GM03348 (cell line): ENCODE measurements around the gene NT5C1A.

Source experiments
- DNase-seq: peaks from one replicate; pipeline ENCODE4 v3.0.0; 2012; ENCODE audit warnings: low spot score

The NT5C1A gene

DNA sequence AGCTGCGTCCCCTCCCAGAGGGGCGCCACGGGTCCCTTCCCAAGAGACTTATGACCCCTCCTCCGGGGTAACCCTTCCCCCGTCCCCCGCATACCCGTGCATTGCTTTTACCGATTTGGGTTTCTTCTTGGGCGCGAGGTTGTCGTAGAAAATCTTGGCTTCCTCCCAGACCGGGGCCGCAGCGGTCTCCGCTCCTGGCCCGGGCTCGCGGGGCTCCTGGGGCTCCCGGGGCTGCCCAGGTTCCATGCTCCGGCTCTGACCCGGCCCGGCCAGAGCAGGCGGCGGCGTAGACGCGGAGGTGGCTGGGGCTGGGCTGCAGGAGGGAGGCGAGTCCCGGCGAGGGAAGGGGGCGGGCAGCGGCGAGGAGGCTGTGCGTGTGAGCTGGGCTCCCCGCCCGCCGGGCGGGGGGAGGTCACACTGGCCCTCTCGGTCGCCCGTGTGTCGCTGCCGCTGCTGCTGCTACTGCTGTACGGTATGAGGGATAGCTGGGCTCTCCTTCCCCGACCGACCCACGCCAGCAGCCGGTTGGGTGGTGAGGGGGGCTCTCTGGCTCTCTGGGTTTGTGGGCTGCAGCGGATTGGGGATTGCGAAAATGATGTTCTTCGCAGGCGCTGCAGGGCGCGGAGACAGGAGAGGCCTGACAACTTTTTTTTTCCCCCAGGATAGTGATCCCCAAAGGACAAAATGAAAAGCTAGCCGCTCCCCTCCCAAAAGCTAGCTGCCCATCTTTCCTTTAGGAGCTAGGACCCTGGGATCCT lies at the start of gene NT5C1A:
Gene NT5C1A, minus strand, starts transcription at position 315 of the 758 bp plus-strand sequence. Its CDS starts 69 bp downstream, at position 246.
- peak; percentile 52 for DNase-seq

DNA sequence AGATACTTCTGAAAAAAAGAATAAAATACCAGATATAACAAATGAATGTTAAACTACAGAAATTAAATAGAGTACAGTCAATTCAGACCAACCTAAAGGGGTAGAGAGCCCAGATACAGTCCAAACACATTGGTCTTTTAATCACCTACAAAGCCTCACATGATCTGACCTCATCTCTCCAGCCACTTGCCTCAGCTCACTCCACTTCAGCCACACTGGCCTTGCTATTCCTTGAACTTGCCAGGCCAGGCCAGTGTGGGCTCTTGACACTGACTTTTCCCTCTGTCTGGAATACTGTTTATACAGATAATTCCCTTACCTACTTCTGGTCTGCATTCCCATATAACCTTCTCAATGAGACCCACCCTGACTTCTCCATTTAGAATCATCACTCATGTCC lies 49.8 kb upstream of the NT5C1A start:
- DNase-seq, result no peak

DNA sequence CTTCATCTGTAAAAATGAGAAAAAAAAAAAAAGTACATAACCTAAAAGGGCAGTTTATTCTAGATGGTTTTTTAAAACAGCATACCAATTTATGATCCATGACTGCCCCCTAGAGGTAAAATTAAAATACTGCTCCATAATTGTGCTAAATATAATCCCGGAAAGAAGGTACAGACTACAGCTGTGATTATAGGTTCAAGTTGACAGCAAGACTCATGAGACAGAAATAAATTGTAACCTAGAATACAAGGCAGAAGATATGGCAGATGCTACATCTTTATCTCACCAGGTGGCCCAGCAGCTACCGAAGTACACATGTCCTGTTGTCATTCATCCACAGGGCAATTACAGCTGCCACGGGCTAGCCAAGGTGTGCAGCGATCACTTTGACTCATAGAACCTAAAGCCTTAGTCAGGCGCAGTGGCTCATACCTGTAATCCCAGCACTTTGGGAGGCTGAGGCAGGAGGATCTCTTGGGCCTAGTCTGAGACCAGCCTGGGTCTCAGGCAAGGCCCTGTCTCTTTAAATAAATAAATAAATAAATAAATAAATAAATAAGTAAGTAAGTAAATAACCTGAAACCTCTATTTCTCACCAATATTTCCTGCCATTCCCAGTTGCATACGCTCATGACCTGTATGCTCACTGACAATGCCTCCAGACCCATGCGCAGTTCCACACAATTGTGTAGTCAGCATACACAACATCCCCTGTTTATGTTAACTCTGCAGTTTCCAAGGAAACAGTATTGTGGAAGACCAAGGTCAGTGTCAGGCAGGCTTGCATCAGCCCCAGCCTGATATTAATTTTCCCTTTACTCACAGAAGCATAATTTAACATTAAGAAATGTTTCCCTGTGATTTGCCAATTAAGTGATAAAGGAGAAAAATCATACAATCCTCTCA lies 48.4 kb upstream of the NT5C1A start:
- DNase-seq, result peak; percentile 66

DNA sequence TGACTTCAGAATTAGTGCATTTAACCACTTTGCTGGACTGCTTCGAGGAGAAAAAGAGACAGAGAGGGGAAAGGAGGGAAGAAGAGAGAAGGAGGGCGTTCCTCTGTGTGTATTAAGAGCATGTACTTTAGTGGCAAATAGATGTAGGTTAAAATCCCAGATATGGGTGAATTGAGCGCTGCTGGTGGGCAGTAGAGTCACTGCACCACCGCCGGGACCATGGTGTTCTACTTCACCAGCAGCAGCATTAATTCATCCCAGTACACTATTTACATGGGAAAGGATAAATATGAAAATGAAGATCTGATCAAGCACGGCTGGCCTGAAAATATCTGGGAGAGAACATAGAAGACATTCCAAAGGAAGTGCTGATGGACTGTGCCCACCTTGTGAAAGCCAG lies 45.9 kb upstream of the NT5C1A start:
- no peak for DNase-seq

DNA sequence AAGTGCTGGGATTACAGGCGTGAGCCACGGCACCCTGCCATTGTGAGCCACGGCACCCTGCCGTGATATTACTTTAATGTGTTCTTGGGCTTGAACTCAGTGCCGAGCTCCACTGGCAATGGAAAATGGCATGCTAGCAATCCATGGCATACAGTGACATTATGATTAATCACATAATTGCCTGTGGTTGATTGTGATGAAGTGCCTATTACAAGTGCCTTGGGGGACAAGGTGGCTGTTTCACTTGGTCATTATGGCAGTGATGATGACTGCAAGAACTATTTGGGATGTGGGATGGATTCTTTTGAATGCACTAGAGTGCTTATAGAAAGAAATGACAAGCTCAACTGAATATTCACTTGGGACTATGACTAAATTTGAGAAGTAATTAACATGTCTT lies 41.6 kb upstream of the NT5C1A start:
- DNase-seq, result no peak

DNA sequence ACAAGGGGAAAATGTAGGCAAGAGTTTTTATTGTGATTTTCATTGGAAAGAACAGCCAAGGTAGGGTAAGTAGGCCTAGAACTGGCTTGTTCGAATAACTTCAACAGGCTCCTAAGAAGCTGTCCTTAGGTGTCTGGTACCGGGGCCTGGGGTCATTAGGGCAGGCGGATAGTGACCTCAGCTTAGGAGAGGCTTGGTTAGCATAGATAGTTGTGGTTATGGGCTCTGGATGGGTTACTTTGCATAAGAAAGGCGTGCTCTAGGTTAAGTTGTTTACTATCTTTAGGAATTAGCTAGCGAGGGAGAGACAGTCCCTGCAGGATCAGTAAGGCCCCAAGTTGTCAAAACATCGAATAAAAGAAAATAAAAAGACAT lies 40.0 kb upstream of the NT5C1A start:
- no peak for DNase-seq

DNA sequence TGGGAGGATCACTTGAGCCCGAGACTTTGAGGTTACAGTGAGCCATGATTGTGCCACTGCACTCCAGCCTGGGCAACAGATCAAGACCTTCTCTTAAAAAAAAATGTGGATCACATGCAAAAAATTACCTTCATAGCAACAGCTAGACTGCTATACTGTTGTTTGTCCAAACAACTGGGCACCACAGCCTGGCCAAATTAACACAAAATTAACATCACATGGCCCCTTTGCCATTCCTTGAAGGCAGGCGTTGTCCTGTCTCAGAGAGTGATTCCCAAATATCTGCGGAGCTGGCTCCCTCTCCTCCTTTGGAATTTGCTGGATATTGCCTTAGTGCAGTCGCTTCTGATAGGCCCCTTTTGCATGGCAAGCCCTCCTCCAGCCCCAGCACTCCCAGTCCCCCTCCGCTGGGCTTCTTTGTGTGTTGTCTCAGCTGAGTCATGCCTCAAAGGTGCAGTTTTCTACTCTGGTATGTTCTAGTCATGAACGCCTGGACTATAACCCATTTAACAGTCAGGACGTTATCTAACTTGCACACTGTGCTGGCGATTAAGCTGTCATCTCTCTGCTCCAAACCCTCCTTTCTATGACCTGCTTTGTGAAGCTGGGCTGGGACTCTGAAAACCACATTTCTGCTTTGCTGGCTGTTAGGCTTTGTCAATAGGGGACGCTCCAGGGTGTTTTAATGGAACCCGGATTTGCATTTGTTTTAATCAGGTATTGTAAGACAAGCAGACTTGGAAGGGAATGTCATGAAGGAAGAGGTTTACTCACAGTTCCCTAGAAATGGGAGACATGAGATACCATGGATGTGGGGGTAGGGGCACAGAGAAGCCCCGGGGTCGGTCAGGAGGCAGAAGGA lies 39.4 kb upstream of the NT5C1A start:
- no peak for DNase-seq

DNA sequence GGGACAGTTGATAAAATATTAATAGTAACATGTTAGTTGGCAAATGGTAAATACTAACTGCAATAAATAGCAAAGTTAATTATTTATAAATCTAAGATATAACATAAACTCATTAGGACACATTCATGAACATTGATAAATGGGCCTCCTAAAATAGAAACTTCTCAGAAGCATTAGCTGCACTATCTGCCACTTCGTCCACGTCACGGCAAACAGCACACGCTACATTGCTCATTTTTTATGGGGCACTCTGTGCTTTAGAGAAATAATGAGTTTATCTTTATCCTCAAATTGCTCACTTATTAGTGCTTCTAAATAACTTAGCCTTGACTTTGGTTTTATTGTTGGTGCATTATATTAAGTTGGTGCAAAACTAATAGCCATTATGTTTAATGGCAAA lies 35.6 kb upstream of the NT5C1A start:
- no peak for DNase-seq

DNA sequence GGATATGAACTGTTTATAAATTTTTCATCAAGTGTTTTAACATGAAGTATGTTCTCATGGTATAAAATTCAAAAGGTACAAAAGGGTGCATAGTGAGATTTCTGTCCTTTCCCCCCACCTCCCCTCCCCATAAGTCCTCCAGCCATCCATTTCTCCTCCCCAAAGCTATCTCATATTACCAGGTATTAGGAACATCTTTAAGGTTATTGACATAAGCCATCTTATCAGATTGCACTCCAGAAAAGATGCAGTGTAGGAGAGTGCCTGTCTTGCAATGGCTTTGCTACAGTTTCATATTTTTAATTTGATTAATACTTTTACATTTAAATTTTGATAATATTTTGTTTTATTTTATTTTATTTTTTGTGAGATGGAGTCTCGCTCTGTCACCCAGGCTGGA lies 32.9 kb upstream of the NT5C1A start:
- DNase-seq, result no peak

DNA sequence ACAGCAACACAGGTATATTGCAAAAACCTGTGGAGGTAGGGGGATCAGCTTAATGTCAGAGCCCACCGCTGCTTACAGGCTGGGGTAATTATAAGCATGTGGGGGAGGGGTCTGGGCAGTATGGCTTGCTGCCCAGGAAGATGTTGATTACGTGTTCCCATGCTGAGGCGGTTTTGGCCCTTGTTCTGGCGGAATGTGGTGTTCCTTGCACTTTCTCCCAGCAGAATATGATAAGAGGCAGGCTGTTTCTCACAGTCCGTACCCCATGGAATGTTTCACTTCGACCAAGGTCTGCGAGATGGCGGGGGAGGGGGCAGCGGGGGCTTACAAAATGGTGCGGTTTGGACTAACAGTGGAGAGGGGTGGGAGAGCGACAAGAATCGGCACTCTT lies 29.1 kb upstream of the NT5C1A start:
- DNase-seq, result no peak

DNA sequence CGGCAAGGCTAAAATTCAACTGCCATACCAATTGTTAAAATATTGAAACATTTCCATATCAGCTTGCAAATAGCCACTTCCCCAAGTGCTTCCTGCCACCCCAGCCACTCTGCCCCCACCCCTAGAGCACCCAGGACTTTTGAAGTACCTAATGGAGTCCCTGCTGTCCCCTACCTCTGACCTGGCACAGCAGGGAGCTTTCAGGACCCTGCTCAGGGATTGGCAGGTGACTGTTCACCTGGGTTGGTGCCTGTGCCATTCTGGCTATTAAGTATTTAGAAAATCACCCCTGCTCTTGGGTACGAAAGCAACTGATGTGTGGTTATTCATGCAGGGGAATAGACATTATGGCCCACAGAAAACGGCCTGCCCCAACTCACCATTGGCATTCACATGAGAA lies 28.4 kb upstream of the NT5C1A start:
- no peak for DNase-seq

DNA sequence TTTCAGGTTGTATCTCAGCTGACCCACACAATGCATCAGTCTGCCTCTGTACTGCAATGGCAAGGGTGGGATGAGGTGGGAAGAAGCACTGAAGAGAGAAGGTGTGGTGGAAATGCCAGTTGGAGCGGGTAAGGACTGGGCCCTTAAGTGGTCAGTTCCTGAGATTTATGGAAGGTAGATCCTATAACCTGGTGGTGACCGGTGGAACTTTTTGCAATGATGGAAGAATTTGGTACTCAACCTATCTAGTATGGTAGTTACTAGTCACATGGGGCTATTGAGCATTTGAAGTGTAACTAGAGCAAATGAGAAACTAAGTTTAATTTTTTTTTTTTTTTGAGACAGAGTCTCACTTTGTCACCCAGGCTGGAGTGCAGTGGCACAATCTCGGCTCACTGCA lies 27.5 kb upstream of the NT5C1A start:
- DNase-seq, result no peak

DNA sequence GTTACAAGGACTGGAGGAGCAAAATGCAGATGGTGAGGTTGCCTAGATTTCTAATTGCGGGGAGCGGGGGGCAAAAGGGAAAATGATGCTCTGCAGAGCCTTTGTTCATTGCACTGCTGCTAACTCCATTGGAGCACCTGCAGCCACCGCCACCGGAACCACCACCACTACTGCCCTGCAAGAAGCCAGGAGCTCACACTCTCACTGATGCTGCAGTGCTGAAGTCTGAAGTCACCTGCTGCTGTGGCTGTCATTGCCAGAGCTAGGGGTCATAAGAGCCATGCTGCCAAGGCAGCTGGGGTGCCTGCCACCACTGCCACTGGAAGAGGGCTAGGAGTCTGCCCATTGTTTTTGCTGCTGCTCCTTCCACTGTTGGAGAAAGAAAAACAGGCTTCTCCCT lies 26.7 kb upstream of the NT5C1A start:
- DNase-seq, result no peak

DNA sequence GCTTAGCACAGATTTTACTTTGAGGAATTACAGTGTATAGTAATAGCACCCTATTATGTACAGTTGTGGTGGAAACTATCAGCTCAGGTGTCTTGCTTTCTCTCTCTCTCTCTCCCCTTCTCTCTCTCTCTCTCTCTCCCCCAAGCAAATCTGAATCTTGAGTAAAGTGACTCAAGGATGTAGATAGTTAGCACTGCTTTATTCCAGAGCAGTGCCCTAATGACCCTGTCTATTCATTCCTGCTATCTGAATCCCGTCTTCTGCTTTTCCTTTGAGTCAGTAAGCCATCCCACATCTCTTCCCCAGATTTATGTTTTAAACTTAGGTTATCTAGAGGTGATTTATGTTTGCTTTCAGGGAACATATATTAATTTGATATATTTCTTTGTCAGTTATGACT lies 24.5 kb upstream of the NT5C1A start:
- no peak for DNase-seq

DNA sequence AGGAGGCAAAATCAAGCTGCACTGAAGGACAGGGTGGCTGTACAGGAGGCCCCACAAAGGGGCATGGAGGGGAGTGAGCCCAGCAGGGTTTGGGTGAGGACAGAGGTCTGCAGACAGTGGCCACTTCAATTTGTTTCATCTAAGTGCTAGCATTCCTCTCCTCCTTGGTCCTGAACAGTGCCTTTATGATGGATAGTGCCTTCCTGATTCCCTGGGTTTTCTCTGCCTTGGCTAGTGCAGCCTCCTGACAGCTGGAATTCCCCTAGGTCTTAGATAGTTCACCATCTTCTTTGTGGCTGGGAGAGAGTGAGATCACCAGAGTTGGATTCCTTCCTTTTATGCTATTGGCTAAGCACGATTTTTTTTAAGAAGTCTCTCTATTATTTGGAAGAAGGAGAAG lies 23.1 kb upstream of the NT5C1A start:
- DNase-seq, result no peak

DNA sequence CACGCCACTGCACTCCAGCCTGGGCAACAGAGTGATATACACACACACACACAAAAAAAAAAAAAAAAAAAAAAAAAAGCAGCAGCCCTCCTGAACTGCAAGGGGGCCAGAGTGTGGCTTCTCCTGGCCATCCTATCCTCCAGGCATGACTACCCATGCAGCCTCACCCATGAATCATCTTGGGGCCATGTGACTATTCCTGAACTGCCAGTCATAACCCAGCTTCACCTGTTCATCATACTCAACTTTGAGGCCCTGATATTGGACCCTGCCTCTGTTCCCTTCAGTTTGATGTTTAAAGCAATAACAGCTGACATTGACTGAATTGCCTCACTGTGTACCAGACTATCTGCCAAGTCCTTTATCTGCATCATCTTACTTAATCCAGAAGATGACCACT lies 22.1 kb upstream of the NT5C1A start:
- DNase-seq, result no peak

DNA sequence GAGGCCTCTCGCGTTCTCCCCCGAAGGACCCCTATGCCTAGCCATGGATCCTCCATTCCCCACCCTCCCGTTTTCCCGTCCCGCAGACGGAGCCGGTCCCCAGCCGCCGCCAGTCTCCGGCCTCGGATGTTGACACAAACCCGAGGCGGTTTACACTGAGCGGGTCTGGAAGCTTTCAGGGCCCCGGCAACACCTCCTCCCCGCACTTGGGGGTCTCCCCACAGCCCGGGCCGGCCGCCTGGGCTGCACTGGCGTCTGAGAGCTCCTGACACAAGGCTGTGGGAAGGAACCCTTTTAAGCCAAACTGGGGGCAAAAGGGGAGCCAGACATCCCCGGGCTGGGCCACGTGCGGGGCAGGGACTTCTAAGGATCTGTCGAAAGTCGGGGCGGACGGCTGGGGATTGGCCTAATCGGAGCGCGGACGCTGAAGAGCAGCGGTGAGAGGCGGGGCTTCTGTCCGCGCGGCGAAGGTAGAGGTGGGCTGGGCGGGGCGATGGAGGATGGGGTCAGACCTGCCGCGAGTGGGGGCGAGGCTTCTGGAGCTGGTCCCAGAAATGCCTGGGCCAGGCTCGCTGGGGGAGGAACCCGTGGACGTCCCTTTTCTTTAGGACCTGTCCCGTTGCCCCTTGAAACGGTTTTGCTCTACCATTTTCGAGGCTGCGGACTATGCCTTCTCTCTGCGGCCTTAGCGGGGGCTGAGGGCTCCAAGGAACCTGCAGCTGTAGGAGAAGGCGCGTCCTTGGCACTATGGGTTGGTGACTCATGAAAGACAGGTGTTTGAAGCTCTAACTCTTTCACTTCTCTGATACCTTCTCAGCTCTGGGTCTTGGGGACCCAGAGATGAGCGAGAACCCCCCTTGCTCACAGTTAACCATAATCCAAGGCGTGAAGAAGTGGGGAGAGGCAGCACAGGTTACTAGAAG lies 20.5 kb upstream of the NT5C1A start:
- no peak for DNase-seq

DNA sequence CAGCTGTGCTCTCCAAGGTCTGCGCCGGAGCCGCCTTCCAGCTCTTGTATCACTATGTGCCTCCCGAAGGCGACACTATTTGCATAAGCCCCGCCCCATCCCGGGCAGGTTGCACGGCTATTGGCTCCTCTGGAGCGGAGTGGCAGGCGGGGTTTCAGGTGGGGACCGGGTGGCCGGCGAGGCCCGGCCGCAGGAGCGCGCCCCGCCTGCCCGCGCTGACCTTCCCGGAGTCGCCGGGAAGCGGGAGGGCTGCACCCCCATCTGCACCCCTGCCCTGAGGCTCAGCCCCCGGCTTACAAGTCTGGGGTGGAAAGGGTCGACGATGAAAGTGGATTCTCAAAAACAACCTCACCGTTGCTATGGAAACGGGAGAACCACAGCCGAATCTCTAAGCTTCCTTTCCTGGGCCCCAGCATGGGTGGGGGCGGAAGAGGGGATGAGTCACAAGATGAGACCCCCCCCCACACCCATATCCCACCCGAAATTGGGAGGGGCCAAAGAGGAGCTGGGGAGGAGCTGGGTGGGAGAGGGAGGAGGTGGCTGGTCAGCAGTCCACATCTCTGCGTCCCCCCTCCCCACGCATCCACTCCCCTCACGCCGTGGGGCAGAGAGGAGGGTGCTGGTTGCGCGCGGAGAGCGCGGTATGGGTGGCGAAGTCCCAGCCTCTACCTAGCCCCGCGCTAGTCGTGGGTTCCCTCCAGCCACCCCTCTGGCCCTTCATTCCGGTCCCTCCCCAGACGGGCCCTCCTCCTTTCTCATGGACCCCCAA lies 19.7 kb upstream of the NT5C1A start, which contains the start of gene HPCAL4:
Gene HPCAL4, minus strand, starts transcription at position 51 of the 769 bp plus-strand sequence. CDS start 6,830 bp downstream, outside the sequence.
- DNase-seq, result peak; percentile 76

DNA sequence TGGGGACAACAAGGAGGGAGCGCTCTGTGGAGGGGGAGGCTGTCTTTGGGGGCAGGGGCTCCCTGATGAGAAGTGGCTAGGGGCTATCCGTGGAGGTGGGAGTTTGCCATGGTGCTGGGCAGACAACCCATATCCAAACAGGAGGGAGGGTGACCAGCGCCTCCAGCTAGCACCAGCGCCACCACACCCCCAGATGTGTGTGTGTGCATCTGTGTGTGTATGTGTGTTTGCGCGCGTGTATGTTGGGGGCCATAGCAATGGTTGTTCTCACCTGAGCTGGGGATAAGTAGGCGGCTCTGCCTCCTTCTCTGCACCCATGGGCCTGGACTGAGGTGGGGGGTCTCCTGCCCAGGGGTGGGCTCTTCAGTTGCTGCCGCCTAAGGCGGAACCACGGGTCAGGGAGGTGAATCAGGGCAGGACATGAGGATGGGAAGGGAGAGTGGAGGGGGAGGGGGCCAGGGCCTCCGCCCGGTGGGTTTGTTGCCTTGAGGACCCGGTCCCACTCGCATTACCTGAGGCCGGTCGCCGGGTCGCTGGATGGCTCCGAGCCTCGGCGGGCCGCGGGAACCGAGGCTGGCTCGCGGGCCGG lies 19.0 kb upstream of the NT5C1A start:
- no peak for DNase-seq

DNA sequence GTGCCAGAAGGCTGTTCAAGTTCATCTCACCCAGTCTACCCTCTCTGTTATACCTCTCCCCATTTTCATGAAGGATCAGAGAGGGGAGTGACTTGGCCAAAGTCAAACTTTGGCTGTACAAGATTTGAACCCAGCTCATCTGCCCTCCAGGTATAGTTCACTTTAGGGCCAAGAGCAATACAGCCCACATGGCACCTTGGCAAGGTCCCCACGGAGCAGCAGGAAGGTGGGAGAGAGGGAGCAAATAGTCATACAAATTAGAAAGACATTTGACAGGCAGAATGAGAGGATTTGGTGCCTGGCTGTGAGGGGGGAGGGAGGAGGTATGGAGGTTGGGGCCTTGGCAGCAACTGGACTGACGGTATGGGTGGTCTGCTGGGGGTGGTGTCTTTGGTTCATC lies 18.3 kb upstream of the NT5C1A start:
- DNase-seq, result no peak
